A549 (cell line): ENCODE measurements around the gene SPTB. TPM values are rescaled to one million over a fixed set of nuclear protein-coding genes. Genes with fewer than 3 reads are reported as not detected.

ENCODE experiments used
- ATAC-seq, 2 experiments: fragments of 200-7000 bp in 1 of 2; fragments of >200 bp in 1 of 2; cut with Nextera tagmentation in 1 of 2; cut with Tn5 transposase in 1 of 2; 3 replicates each; pipeline versions ENCODE4 v1.8.0 to v1.9.1; 2018 to 2020; ENCODE audit warnings: mild to moderate bottlenecking in 1 of 2, moderate library complexity in 1 of 2
- CTCF ChIA-PET: fragments of 300-600 bp; sonication (Branson Sonifier 250); formaldehyde crosslinking; extraction: SDS; loops from one replicate; lab custom pipeline; 2021; ENCODE audit warnings: antibody characterized with exemption, inconsistent platforms; lab: Yijun Ruan, JAX
- POLR2A ChIA-PET: fragments of 350-600 bp; formaldehyde crosslinking; extraction: SDS; loops from one replicate; lab custom pipeline; 2021; ENCODE audit warnings: antibody characterized with exemption, inconsistent platforms; lab: Yijun Ruan, JAX
- DNase-seq, 2 experiments: peaks; one replicate each; pipeline versions ENCODE4 v3.0.0 to v3.0.0-alpha.2; 2011 to 2016; ENCODE audit warnings: low read depth in 1 of 2, low spot score in 1 of 2
- FAIRE-seq: peaks from 2 replicates; lab custom pipeline; 2011; peaks lifted over from hg19 to GRCh38; lab: Jason Lieb, UNC
- H3K27ac ChIP-seq, 2 experiments: fragments of >200 bp; sonication (Bioruptor Twin); formaldehyde crosslinking; 3 replicates each; pipeline ENCODE4 v1.5.1; 2016 to 2017
- H3K4me1 ChIP-seq: fragments of >200 bp; sonication (Bioruptor Twin); formaldehyde crosslinking; 3 replicates; pipeline ENCODE4 v1.6.1; 2016
- H3K4me2 ChIP-seq: fragments of >200 bp; sonication (Bioruptor Twin); formaldehyde crosslinking; 3 replicates; pipeline ENCODE4 v1.6.1; 2016
- H3K4me3 ChIP-seq: fragments of >200 bp; sonication (Bioruptor Twin); formaldehyde crosslinking; 3 replicates; pipeline ENCODE4 v1.5.1; 2016
- H3K9me3 ChIP-seq: fragments of >200 bp; sonication (Bioruptor Twin); formaldehyde crosslinking; 3 replicates; pipeline ENCODE4 v1.6.1; 2016
- ATOH8 ChIP-seq: fragments of 250-450 bp; sonication (Bioruptor Pico); IDR thresholded peaks from 2 replicates; pipeline ENCODE4 v1.5.0; 2020; ENCODE audit warnings: low read depth, mild to moderate bottlenecking, moderate library complexity
- CEBPB ChIP-seq, 2 experiments: fragments of >200 bp in 1 of 2; sonication (Bioruptor Twin) in 1 of 2; formaldehyde crosslinking in 1 of 2; IDR thresholded peaks; 2 replicates each; pipeline ENCODE4 v1.6.1; 2012 to 2016
- CHD2 ChIP-seq: fragments of 150-350 bp; IDR thresholded peaks from 2 replicates; pipeline ENCODE4 v1.6.1; 2014; ENCODE audit warnings: low read length; ENCODE audit not compliant: partially characterized antibody
- CHD4 ChIP-seq: fragments of 200-600 bp; sonication (generic); IDR thresholded peaks from 2 replicates; pipeline ENCODE4 v1.6.1; 2016; ENCODE audit warnings: antibody characterized with exemption, mild to moderate bottlenecking, borderline replicate concordance
- EHF ChIP-seq: fragments of 250-450 bp; sonication (Bioruptor Pico); IDR thresholded peaks from 2 replicates; pipeline ENCODE4 v1.5.0; 2020; ENCODE audit warnings: mild to moderate bottlenecking
- EHMT2 ChIP-seq: fragments of 200-600 bp; sonication (generic); IDR thresholded peaks from 2 replicates; pipeline ENCODE4 v1.6.1; 2016; ENCODE audit warnings: antibody characterized with exemption, low read depth, mild to moderate bottlenecking, moderate library complexity
- ELK1 ChIP-seq: fragments of 150-350 bp; IDR thresholded peaks from 2 replicates; pipeline ENCODE4 v1.6.1; 2014; ENCODE audit warnings: low read depth, mild to moderate bottlenecking, low read length
- EP300 ChIP-seq, 2 experiments: fragments of >200 bp; sonication (Bioruptor Twin); formaldehyde crosslinking; IDR thresholded peaks; 2 replicates in 1 of 2; 3 replicates in 1 of 2; pipeline ENCODE4 v1.6.1; 2016 to 2017
- ESRRA ChIP-seq: fragments of 150-350 bp; IDR thresholded peaks from 2 replicates; pipeline ENCODE4 v1.6.1; 2014; ENCODE audit warnings: mild to moderate bottlenecking, low read length, borderline replicate concordance
- FOSB ChIP-seq: fragments of 250-450 bp; sonication (Bioruptor Pico); IDR thresholded peaks from 2 replicates; pipeline ENCODE4 v1.5.0; 2020; ENCODE audit warnings: mild to moderate bottlenecking, moderate library complexity
- FOSL2 ChIP-seq, 2 experiments: fragments of 450-650 bp in 1 of 2; fragments of >200 bp in 1 of 2; sonication (Bioruptor Twin) in 1 of 2; formaldehyde crosslinking; IDR thresholded peaks; 2 replicates each; pipeline versions ENCODE4 v1.5.0 to v1.6.1; 2016 to 2020; ENCODE audit warnings: mild to moderate bottlenecking in 1 of 2, moderate library complexity in 1 of 2
- FOXS1 ChIP-seq: fragments of 250-450 bp; sonication (Bioruptor Pico); IDR thresholded peaks from 2 replicates; pipeline ENCODE4 v1.5.0; 2020; ENCODE audit warnings: mild to moderate bottlenecking, moderate library complexity
- HDAC2 ChIP-seq: fragments of 200-600 bp; sonication (generic); IDR thresholded peaks from 2 replicates; pipeline ENCODE4 v1.6.1; 2016
- HES2 ChIP-seq: fragments of >200 bp; sonication (Bioruptor Twin); formaldehyde crosslinking; IDR thresholded peaks from 2 replicates; pipeline ENCODE4 v1.6.1; 2016
- HOXA7 ChIP-seq: fragments of 250-450 bp; sonication (Bioruptor Pico); IDR thresholded peaks from 2 replicates; pipeline ENCODE4 v1.5.0; 2020; ENCODE audit warnings: mild to moderate bottlenecking, moderate library complexity
- HOXB5 ChIP-seq: fragments of 250-450 bp; sonication (Bioruptor Pico); IDR thresholded peaks from 2 replicates; pipeline ENCODE4 v1.5.0; 2020; ENCODE audit warnings: mild to moderate bottlenecking, moderate library complexity
- JUN ChIP-seq, 2 experiments: fragments of >200 bp; sonication (Bioruptor Twin); formaldehyde crosslinking; IDR thresholded peaks; 2 replicates in 1 of 2; 3 replicates in 1 of 2; pipeline ENCODE4 v1.6.1; 2016 to 2017
- JUNB ChIP-seq: fragments of >200 bp; sonication (Bioruptor Twin); formaldehyde crosslinking; IDR thresholded peaks from 2 replicates; pipeline ENCODE4 v1.6.1; 2016
- KDM1A ChIP-seq: fragments of 200-600 bp; sonication (generic); IDR thresholded peaks from 2 replicates; pipeline ENCODE4 v1.6.1; 2016; ENCODE audit warnings: low read depth, mild to moderate bottlenecking
- MAZ ChIP-seq: fragments of 150-350 bp; IDR thresholded peaks from 2 replicates; pipeline ENCODE4 v1.6.1; 2014; ENCODE audit warnings: antibody characterized with exemption, low read depth, low read length, borderline replicate concordance
- MYC ChIP-seq: IDR thresholded peaks from 2 replicates; pipeline ENCODE4 v1.6.1; 2012; ENCODE audit warnings: mild to moderate bottlenecking, inconsistent platforms, low read length, improper control_type of control experiment, borderline replicate concordance
- NFE2L2 ChIP-seq: fragments of 150-350 bp; conservative IDR thresholded peaks from 2 replicates; pipeline ENCODE4 v1.6.1; 2014; ENCODE audit warnings: low read length
- PHF8 ChIP-seq: fragments of 200-600 bp; sonication (generic); IDR thresholded peaks from 2 replicates; pipeline ENCODE4 v1.6.1; 2016; ENCODE audit warnings: low read depth, mild to moderate bottlenecking, antibody characterized with exemption, moderate library complexity, borderline replicate concordance
- POLR2A ChIP-seq: IDR thresholded peaks from 2 replicates; pipeline ENCODE4 v1.6.1; 2012; ENCODE audit warnings: mild to moderate bottlenecking, low read length
- POLR2AphosphoS2 ChIP-seq: conservative IDR thresholded peaks from 2 replicates; pipeline ENCODE4 v1.6.1; 2012; ENCODE audit warnings: low read length, improper control_type of control experiment, inconsistent platforms
- RARB ChIP-seq: fragments of 250-450 bp; sonication (Bioruptor Pico); IDR thresholded peaks from 2 replicates; pipeline ENCODE4 v1.8.0; 2021; ENCODE audit warnings: mild to moderate bottlenecking, moderate library complexity
- RCOR1 ChIP-seq: fragments of 150-350 bp; IDR thresholded peaks from 2 replicates; pipeline ENCODE4 v1.6.1; 2014; ENCODE audit warnings: antibody characterized with exemption, low read length, low read depth
- SMC3 ChIP-seq: fragments of >200 bp; sonication (Bioruptor Twin); formaldehyde crosslinking; IDR thresholded peaks from 3 replicates; pipeline ENCODE4 v1.6.1; 2018; ENCODE audit warnings: inconsistent platforms
- TFCP2L1 ChIP-seq: fragments of 250-450 bp; sonication (Bioruptor Pico); IDR thresholded peaks from 2 replicates; pipeline ENCODE4 v1.5.0; 2021; ENCODE audit warnings: mild to moderate bottlenecking
- TP53 ChIP-seq: fragments of 250-450 bp; sonication (Bioruptor Pico); IDR thresholded peaks from 2 replicates; pipeline ENCODE4 v1.5.0; 2021; ENCODE audit warnings: mild to moderate bottlenecking, moderate library complexity
- ZC3H11A ChIP-seq: fragments of 450-650 bp; IDR thresholded peaks from 2 replicates; pipeline ENCODE4 v1.6.1; 2014; ENCODE audit warnings: antibody characterized with exemption, mild to moderate bottlenecking
- ZFP36 ChIP-seq: fragments of 450-650 bp; IDR thresholded peaks from 2 replicates; pipeline ENCODE4 v1.6.1; 2014; ENCODE audit warnings: borderline replicate concordance; ENCODE audit not compliant: partially characterized antibody
- ZNF302 ChIP-seq: fragments of 250-450 bp; sonication (Bioruptor Pico); IDR thresholded peaks from 2 replicates; pipeline ENCODE4 v1.9.0; 2021; ENCODE audit warnings: inconsistent platforms, mild to moderate bottlenecking, moderate library complexity
- ZSCAN20 ChIP-seq: fragments of 250-450 bp; sonication (Bioruptor Pico); IDR thresholded peaks from 2 replicates; pipeline ENCODE4 v1.8.0; 2022; ENCODE audit warnings: mild to moderate bottlenecking, moderate library complexity
- WGBS: methylation state at CpG from one replicate; pipeline ENCODE4 v1.1.6; 2017; ENCODE audit errors: missing lambda C conversion rate; 5-methylcytosine and 5-hydroxymethylcytosine counted together
- polyA plus RNA-seq, 4 experiments: library from polyadenylated mRNA; depleted of rRNA in 3 of 4; stranded (reverse); fragments of >200 nt; fragmentation: RNase III in 1 of 4; extraction: RNeasy Plus Mini Kit Qiagen cat#74134 plus additional on column Dnase treatment in 1 of 4; gene quantifications; 2 replicates in 3 of 4; 3 replicates in 1 of 4; pipeline ENCODE4 v1.2.3, GENCODE V29; 2011 to 2017
- TF ChIP-seq, protein P1 (sequence below): fragments of >200 bp; sonication (Bioruptor Twin); formaldehyde crosslinking; IDR thresholded peaks from 3 replicates; pipeline ENCODE4 v1.5.1; 2016
- TF ChIP-seq, protein P2 (sequence below): IDR thresholded peaks from 2 replicates; pipeline ENCODE4 v1.6.1; 2012
- TF ChIP-seq, protein P3 (sequence below): fragments of 450-650 bp; IDR thresholded peaks from 2 replicates; pipeline ENCODE4 v1.6.1; 2014; ENCODE audit warnings: antibody characterized with exemption

Gene SPTB
- polyA plus RNA-seq, 2 of the 4 experiments (the other 2 are of a cell fraction) = 0.27 to 2.1 TPM

- POLR2A ChIA-PET = interaction anchor here (1.0 to 1.6 kb wide), 2 partner anchors 10 to 266 kb away, joined by 3 to 4 read pairs; partner anchors contain the start of gene HSPA2
- ATAC-seq (peak; percentile 88 to 91), FAIRE-seq (peak; percentile 89), DNase-seq (peak; percentile 87 to 91)
- peak overlapping the region; percentile 85 for H3K4me2 ChIP-seq
- WGBS = 7% methylated on average over 9 of the region's 9 CpGs
- H3K27ac ChIP-seq = peak overlapping the region; percentile 91 to 93
- H3K4me3 ChIP-seq = 0 out of 3 replicates have a peak overlapping the region, but pooled peaks have one; percentile 11
- peaks cover 35% of the 10 kb centered on the region for H3K4me1 ChIP-seq
- H3K9me3 ChIP-seq = no peaks in the 10 kb centered on the region
- CTCF ChIA-PET = interaction anchor here (0.5 to 4.6 kb wide), 10 partner anchors 8 to 837 kb away, joined by 3 to 29 read pairs (median 6); no protein-coding TSS in a partner anchor
- TF ChIP-seq POLR2A = no peak
- TF ChIP-seq MYC = no peak
- no peak for TF ChIP-seq PHF8
- no peak for TF ChIP-seq RARB
- TF ChIP-seq FOSB (CRISPR knock-in tag) = no peak
- TF ChIP-seq ZC3H11A = no peak
- no peak for TF ChIP-seq EHMT2
- 0 out of 2 replicates have a peak, but pooled peaks have one; percentile 10 for TF ChIP-seq ESRRA
- TF ChIP-seq, protein P1, sequence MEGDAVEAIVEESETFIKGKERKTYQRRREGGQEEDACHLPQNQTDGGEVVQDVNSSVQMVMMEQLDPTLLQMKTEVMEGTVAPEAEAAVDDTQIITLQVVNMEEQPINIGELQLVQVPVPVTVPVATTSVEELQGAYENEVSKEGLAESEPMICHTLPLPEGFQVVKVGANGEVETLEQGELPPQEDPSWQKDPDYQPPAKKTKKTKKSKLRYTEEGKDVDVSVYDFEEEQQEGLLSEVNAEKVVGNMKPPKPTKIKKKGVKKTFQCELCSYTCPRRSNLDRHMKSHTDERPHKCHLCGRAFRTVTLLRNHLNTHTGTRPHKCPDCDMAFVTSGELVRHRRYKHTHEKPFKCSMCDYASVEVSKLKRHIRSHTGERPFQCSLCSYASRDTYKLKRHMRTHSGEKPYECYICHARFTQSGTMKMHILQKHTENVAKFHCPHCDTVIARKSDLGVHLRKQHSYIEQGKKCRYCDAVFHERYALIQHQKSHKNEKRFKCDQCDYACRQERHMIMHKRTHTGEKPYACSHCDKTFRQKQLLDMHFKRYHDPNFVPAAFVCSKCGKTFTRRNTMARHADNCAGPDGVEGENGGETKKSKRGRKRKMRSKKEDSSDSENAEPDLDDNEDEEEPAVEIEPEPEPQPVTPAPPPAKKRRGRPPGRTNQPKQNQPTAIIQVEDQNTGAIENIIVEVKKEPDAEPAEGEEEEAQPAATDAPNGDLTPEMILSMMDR = no peak
- no peak for TF ChIP-seq HDAC2
- TF ChIP-seq TP53 (CRISPR knock-in tag) = no peak
- TF ChIP-seq CHD2 = no peak
- no peak for TF ChIP-seq KDM1A
- no peak for TF ChIP-seq HES2
- TF ChIP-seq FOSL2 (IDR thresholded peaks at IDR 0.05) = peak; percentile 94
- peak; percentile 93 for TF ChIP-seq FOSL2 (CRISPR knock-in tag; IDR thresholded peaks at IDR 0.05)
- no peak for TF ChIP-seq FOXS1 (CRISPR knock-in tag)
- TF ChIP-seq CHD4 = no peak
- no peak for TF ChIP-seq ZFP36
- TF ChIP-seq MAZ = no peak
- TF ChIP-seq CEBPB (IDR thresholded peaks at IDR 0.05) = peak in 1 of 2 experiments; percentile 66; a peak in 1 of 4 replicates
- TF ChIP-seq EHF = no peak
- no peak for TF ChIP-seq NFE2L2
- peak; percentile 63 to 82; a peak in 4 of 5 replicates for TF ChIP-seq JUN (IDR thresholded peaks at IDR 0.05)
- no peak for TF ChIP-seq TFCP2L1
- TF ChIP-seq POLR2AphosphoS2 = no peak
- TF ChIP-seq EP300 (IDR thresholded peaks at IDR 0.05) = peak; percentile 74 to 78; a peak in 2 of 5 replicates
- peak; percentile 92 for TF ChIP-seq JUNB
- no peak for TF ChIP-seq ZNF302 (CRISPR knock-in tag)
- TF ChIP-seq, protein P2, sequence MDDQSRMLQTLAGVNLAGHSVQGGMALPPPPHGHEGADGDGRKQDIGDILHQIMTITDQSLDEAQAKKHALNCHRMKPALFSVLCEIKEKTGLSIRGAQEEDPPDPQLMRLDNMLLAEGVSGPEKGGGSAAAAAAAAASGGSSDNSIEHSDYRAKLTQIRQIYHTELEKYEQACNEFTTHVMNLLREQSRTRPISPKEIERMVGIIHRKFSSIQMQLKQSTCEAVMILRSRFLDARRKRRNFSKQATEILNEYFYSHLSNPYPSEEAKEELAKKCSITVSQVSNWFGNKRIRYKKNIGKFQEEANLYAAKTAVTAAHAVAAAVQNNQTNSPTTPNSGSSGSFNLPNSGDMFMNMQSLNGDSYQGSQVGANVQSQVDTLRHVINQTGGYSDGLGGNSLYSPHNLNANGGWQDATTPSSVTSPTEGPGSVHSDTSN = 0 out of 2 replicates have a peak, but pooled peaks have one; percentile 40
- TF ChIP-seq HOXB5 (CRISPR knock-in tag) = no peak
- TF ChIP-seq RCOR1 = no peak
- TF ChIP-seq, protein P3, sequence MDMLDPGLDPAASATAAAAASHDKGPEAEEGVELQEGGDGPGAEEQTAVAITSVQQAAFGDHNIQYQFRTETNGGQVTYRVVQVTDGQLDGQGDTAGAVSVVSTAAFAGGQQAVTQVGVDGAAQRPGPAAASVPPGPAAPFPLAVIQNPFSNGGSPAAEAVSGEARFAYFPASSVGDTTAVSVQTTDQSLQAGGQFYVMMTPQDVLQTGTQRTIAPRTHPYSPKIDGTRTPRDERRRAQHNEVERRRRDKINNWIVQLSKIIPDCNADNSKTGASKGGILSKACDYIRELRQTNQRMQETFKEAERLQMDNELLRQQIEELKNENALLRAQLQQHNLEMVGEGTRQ = no peak
- no peak for TF ChIP-seq ELK1
- TF ChIP-seq HOXA7 (CRISPR knock-in tag) = no peak
- no peak for TF ChIP-seq SMC3
- no peak for TF ChIP-seq ZSCAN20 (CRISPR knock-in tag)
- no peak for TF ChIP-seq ATOH8 (CRISPR knock-in tag)
These were observed 73.4 kb downstream of the SPTB start for GRCh38 chr14:64806202-64806861.
